GM15510 (cell line): Measurements from ENCODE around the gene HMCES.

Source experiments
- POLR2A ChIP-seq: IDR thresholded peaks from 3 replicates; pipeline ENCODE4 v1.6.1; 2011; ENCODE audit warnings: borderline replicate concordance; ENCODE audit not compliant: insufficient read length; ENCODE audit errors: extremely low read depth

The HMCES gene

DNA sequence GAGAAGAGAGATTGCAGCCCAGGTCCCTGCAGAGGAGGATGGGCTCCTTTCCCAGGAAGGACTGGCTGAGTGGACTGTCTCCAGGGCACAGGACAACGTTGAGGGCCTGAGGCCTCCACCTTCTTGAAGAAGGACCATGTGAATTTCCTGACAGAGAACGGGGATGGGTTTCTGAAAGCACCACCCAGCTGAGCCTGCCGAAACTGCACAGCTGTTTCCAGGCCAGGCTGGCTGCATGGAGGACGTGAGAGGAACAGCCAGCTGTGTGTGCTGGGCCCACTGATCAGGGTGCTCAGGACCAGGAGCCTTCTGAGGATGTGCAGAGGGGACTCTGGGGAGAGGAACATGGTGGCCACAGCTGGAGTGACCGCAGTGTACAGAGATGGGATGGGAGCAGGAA, 39.2 kb downstream of the HMCES start:
- no peak for TF ChIP-seq POLR2A

DNA sequence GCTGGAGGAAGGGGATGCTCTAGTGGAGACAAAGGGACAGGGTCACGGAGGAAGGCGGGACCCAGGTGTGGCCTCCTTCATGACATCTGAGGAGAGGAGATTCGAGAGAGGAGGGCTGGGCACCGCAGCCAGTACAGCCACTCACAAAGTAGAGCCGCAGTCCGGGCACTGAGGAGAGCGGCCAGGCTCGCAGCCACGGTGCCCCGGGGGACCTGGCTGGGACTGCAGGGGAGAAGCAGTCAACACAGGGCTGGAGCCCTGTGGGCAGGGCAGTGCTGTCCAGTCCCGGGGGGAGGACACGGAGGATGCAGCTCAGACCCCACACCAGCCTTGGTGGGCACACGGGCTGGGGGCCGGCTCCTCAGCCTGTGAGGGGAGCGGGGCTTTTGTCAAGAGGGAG, 40.3 kb downstream of the HMCES start:
- TF ChIP-seq POLR2A: no peak

DNA sequence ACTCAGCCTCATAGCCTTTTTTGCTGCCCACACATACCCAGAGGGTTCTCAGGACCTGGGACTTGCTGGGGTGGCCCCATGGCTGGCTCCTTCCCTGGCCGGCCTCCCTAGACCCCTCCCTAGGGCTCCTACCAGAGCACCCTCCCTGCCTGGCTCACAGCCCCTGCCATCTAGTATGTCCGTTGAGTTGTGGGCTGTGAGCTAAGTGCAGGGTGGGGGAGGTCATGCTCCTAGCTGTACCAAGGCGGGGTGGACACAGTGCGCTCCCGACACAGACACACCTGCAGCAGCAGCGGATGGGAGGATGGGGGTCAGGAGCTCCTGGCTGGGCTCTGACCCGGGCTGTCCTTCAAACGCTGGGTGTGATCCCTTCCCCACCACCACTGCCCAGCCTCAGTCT, 41.6 kb downstream of the HMCES start:
- TF ChIP-seq POLR2A: no peak

DNA sequence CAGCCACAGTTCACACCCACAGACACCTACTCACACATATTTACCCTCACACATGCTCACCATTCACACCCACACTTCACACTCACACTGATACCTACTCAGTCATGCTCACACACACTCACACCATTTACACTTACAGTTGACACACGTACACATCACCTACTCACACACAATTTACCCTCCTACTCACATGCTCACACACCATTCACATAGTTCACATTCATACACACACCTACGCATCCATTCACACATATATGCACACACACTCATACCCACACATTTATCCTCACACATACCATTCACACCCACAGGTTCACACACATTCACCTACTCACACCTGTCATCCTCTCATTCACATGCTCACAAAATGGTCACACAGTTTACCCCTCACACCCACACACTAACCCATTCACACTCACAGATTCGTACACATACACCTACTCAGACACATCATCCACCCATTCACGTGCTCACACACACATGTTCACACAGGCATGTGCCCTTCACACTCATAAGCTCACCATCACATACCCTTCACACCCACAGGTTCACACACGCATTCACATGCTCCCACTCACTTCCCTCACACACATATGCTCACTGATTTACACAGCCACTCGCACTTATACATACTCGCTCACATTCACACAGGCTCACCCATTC, 42.3 kb downstream of the HMCES start:
- TF ChIP-seq POLR2A: no peak

DNA sequence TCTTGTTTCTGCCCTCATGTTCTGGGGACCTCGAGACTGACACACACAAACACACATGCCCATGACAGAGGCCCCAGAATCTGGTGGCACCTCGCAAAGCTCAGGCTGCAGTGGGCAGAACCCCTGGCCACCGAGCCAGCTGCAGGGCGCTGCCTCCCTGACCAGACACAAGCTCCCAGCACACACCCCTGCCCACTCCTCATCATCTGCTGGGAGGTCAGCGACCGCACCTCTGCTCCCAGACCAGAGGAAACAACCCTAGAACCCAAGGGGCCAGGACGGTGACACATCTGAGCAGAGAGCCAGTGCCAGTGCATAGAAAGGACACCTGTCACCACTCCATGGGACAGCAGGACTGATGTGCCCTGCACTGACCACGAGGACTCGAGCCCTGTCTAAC, 43.2 kb downstream of the HMCES start:
- no peak for TF ChIP-seq POLR2A

DNA sequence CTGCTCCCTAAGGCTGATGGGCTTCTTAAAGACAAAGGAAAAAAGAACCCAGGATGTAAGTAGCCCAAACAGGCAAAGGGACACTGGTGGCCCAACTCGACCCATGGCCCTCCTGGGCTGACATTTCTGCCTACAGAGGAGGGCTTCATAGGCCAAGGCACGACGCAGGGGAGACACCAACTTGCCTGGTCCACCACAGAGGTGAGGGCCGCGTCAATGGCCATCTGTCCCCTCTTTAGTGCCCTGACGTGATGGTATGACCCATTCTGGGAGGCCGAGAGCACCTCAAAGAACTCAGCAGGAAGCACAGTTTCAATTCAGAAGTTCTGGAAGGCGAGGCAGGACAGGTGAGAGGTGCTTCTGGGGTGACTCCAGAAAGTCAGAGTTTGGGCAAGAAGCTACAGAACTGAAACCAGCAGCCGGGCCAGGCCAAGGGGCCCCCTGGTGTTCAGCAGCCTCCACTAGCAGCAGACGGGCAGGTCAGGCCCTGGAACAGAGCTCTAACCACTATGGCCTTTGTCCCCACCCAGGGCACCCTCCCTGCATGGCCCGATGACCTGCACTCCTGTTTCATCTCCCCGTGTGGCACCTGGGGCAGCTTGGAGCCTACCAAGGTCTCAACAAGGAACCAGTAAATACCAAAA, 45.1 kb downstream of the HMCES start:
- no peak for TF ChIP-seq POLR2A

DNA sequence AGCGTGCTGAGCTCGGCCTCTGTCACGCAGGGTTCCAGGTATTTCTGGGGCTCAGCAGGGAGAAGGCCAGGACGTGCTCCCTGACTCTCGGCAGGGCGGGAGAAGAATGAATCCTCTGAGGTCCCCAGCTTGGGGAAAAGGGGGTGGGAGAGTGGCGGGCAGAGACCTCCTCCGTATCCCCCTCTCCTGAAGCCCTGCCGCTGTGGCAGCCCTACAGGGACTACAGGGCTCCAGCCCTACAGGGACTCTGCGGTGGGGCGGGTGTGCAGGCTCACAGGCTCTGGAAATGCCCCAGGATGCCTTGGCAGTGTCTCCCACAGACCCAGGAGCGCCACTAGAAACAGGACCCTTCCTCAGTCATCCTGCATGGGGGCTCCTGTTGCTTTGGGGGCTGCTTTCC, 46.2 kb downstream of the HMCES start:
- TF ChIP-seq POLR2A: no peak

DNA sequence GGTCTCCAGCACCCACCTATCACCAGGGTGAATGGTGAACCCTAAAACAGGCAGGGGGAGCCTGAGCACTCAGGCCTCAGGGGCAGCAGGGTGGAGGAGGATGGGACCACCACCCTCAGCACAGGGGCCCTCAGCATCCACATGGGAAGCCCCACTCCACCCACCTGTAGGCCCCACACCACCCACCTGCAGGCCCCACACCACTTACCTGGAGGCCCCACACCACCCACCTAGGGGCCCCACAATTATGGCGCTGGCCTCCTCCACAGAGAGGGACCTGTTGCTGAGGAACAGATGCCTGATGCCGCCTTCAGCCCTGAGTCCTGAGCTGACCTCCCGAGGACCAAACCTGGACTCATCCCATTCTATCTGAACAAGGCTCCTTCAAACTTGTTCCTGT, 46.7 kb downstream of the HMCES start:
- no peak for TF ChIP-seq POLR2A

DNA sequence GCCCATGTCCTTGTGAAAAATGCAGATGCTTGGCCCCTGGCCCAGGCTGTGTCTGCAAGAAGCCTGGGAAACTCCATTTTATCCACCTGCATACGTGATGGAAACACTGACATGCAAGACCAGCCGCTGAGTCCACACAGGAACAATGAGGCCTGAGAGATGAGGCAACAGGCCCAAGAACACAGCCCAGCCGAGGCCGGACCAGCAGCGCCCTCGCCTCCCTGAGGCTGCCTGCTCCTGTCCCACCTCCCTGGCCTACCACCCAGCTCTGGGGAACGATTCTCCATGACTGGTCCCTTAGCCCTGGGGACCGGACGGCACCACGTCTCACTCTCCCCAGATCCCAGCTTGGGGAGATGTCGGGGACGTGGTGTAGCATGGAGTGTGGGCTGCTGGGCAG, 47.5 kb downstream of the HMCES start:
- TF ChIP-seq POLR2A: no peak

DNA sequence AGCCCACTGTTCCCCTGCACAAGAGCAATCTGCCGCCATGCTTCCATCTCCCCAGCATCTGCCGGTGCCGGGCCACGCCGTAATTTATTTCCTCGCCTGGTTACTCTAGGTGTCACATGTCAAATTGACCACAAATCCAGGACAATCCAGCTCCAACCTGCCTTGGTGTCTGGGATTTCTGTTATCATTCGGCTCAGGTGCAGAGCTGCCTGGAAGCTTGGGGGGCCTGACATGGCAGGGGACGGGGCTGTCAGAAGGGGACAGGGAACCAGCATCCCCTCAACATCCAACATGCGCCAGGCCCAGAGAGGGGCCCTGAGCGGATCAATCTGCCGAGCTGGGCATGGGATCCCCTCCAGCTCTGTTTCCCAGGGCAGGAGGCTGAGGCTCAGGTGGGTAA, 47.9 kb downstream of the HMCES start:
- no peak for TF ChIP-seq POLR2A

DNA sequence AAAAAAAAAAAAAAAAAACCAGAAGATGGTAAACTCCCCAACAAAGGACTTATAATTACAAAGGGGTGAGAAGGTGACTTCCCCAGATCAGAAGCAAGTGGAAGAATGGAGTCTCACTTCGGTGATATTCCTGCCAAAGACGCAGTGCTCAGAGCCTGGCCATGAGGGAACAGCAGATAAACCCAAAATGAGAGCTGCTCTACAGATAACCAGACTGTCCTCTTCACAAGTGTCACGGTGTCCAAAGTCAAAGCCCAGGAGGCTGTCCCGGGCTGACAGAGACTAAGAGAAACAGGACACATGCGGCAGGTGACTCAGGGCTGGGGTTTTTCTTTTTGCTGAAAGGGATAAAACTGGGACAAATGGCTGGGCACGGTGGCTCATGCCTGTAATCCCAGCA, 48.8 kb downstream of the HMCES start:
- no peak for TF ChIP-seq POLR2A

DNA sequence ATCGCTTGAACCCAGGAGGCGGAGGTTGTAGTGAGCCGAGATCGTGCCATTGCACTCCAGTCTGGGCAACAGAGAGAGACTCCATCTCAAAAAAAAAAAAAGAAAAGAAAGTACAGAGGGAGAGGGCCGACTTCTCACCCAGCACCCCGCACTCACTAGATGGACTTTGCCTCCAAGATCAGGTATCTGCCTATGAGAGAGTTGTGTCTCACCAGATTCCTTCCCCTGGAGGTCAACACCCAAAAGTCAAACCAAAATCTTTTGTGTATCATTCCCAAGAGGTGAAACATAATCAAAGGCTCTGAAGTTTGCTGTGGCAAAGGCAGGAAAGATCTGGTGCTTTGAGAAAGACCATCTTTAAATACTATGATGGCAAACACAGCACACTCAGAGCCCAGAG, 51.2 kb downstream of the HMCES start:
- TF ChIP-seq POLR2A: no peak

DNA sequence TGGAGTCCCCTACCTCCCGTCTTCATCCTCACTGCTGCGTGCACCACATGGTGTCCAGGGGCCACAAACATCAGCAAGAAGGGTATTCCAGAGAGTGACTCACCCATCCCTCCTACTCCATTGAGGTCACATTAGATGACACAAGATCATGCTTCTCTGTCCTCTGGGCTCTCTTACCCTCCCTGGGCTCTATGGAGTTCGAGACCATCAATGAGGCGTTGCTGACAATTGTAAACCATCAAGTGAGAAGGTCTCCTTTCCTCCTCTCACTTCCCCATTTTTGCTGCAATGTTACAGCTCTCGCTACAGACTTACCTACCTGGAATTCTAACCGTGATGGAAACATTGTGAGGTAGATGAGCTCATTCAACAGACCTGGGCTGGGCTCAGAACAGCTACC, 51.7 kb downstream of the HMCES start:
- TF ChIP-seq POLR2A: no peak

DNA sequence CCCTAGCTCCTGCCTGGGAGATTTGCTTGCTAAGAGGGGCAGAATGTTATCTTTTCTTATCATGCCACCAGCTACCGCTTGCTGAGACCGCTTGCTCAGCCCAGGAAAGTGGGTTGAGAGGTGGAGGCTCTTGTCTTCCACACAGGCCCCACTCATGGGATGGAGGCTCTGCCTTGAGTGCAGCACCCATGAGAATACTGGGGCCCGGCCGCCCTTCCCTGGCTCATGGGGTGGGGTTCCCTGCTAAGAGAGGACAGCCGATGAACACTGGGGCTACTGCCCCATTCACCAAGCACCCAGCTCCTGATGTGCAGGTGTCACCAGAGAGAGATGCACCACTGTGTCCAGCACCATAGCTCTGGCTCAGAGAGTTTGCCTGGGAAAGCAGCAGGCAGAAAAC, 55.2 kb downstream of the HMCES start:
- TF ChIP-seq POLR2A: no peak

DNA sequence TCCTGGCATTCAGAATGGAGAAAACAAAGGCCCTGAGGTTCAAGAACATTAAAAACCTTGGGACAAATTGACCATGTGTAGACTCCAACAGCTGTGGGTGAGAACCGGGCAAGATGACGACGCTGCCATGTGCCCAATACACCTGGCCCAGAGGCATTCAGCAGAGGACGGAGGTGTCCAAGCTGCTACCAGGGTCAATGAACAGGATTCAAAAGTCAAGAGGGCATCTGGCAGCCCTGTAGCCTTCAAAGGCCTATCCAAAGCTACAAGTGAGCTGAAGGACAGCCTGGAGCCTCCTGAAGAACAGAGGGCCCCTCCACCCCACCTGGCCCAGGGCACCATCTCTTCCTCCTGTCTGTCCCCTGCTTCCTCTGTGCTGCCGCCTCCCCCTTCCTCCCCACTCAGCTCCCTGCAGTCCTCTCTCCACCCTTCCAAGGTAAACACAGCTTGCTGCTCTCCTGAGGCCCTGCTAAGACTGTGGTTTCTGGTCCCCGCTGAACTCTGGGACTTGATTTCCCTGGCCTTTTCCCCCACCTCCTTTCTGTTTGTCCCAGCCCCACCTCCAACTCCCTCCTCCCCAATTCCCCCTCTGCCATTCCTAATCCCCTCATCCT, 57.5 kb downstream of the HMCES start:
- TF ChIP-seq POLR2A: no peak
